ENCODE measurements around the gene HERC6.
"Not testable (repeated sequence)": the region's sequence is repeated elsewhere in the genome, so short reads cannot be mapped to it uniquely, and the experiment has no call there.

Gene HERC6

GRCh38 chr4:88448211-88448765 is 69.6 kb downstream of the HERC6 start:
- DNase-seq: not testable (repeated sequence)

- DNase-seq: no peak
Observed at GRCh38 chr4:88448889-88449288, 70.2 kb downstream of the HERC6 start.

GRCh38 chr4:88449290-88449689 is 70.6 kb downstream of the HERC6 start:
- DNase-seq: no peak

GRCh38 chr4:88451205-88451604 is 72.6 kb downstream of the HERC6 start:
- DNase-seq: no peak

GRCh38 chr4:88452912-88453311 is 74.3 kb downstream of the HERC6 start:
- no peak for DNase-seq

- DNase-seq: peak; percentile 49
Observed at GRCh38 chr4:88456670-88457306, 78.1 kb downstream of the HERC6 start, which contains the start of gene HERC5. TSS of gene HERC5 (plus strand) at chr4:88457119. CDS start at chr4:88457270, 151 bp downstream.

- DNase-seq: no peak
Observed at GRCh38 chr4:88457307-88458103, 78.9 kb downstream of the HERC6 start.

- no peak for DNase-seq
Observed at GRCh38 chr4:88458104-88458740, 79.6 kb downstream of the HERC6 start.

GRCh38 chr4:88465653-88466192 is 87.1 kb downstream of the HERC6 start:
- no peak for DNase-seq

GRCh38 chr4:88467392-88467791 is 88.7 kb downstream of the HERC6 start:
- DNase-seq: no peak

GRCh38 chr4:88477229-88477860 is 98.7 kb downstream of the HERC6 start:
- DNase-seq: no peak

GRCh38 chr4:88478247-88478646 is 99.6 kb downstream of the HERC6 start:
- DNase-seq: no peak

GRCh38 chr4:88481537-88481936 is 102.9 kb downstream of the HERC6 start:
- no peak for DNase-seq

- DNase-seq: no peak
Observed at GRCh38 chr4:88489100-88489761, 110.6 kb downstream of the HERC6 start.

Measured in NCI-H2227 treated with DMSO at 0.1 percent for 48 hours (cell line).